HepG2 (cell line): Measurements from ENCODE around the gene NOP56.

ENCODE experiments used
- JUN ChIP-seq: sonication (generic); formaldehyde crosslinking; IDR thresholded peaks from 2 replicates; pipeline ENCODE4 v1.4.0; 2020; ENCODE audit warnings: mild to moderate bottlenecking, missing genetic modification reagents
- JUNB ChIP-seq: sonication (generic); formaldehyde crosslinking; IDR thresholded peaks from 2 replicates; pipeline ENCODE4 v1.8.0; 2022; ENCODE audit warnings: missing genetic modification reagents, mild to moderate bottlenecking, borderline replicate concordance
- TCF12 ChIP-seq, 2 experiments: fragments of 450-650 bp in 1 of 2; sonication (generic) in 1 of 2; formaldehyde crosslinking in 1 of 2; IDR thresholded peaks; 2 replicates each; pipeline versions ENCODE4 v1.6.1 to v1.8.0; 2017 to 2022; ENCODE audit warnings: antibody characterized with exemption in 1 of 2, mild to moderate bottlenecking in 1 of 2, missing genetic modification reagents in 1 of 2, moderate library complexity in 1 of 2
- WIZ ChIP-seq: sonication (generic); formaldehyde crosslinking; IDR thresholded peaks from 2 replicates; pipeline ENCODE4 v1.5.1; 2020; ENCODE audit warnings: mild to moderate bottlenecking, missing genetic modification reagents

GRCh38 chr20:2631228-2631627 lies 21.2 kb upstream of the NOP56 start:
- TF ChIP-seq WIZ = no peak
- no peak for TF ChIP-seq JUN (CRISPR knock-in tag)
- TF ChIP-seq TCF12 (IDR thresholded peaks at IDR 0.05) = no peak
- no peak for TF ChIP-seq TCF12 (CRISPR knock-in tag; IDR thresholded peaks at IDR 0.05)
- no peak for TF ChIP-seq JUNB (CRISPR knock-in tag)
